Fibroblast of skin of left quadriceps (primary cell): ENCODE results near the gene COL18A1.

Source experiments
- DNase-seq, 2 experiments: peaks; one replicate each; pipeline ENCODE4 v3.0.0-alpha.2; 2013; ENCODE audit warnings: low read depth in 2 of 2

Gene COL18A1

DNA sequence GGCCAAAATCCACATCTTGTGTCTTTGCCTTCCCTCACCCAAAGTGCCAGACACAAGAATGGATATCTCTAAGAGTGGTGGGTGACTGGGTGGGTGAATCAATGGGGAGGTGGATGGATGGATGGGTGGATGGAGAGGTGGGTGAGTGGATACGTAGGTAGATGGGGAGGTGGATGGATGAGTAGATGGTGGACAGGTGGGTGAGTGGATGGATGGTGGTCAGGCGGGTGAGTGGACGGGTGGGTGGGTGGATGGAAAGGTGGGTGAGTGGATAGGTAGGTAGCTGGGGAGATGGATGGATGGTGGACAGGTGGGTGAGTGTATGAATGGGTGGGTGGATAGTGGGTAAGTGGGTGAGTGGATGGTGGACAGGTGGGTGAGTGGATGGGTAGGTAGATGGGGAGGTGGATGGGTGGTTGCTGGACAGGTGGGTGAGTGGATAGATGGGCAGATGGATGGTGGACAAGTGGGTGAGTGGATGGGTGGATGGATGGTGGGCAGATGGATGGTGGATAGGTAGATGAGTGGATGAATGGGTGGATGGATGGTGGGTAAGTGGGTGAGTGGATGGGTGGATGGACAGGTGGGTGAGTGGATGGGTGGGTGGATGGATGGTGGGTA lies 103.0 kb downstream of the COL18A1 start:
- DNase-seq: no peak

DNA sequence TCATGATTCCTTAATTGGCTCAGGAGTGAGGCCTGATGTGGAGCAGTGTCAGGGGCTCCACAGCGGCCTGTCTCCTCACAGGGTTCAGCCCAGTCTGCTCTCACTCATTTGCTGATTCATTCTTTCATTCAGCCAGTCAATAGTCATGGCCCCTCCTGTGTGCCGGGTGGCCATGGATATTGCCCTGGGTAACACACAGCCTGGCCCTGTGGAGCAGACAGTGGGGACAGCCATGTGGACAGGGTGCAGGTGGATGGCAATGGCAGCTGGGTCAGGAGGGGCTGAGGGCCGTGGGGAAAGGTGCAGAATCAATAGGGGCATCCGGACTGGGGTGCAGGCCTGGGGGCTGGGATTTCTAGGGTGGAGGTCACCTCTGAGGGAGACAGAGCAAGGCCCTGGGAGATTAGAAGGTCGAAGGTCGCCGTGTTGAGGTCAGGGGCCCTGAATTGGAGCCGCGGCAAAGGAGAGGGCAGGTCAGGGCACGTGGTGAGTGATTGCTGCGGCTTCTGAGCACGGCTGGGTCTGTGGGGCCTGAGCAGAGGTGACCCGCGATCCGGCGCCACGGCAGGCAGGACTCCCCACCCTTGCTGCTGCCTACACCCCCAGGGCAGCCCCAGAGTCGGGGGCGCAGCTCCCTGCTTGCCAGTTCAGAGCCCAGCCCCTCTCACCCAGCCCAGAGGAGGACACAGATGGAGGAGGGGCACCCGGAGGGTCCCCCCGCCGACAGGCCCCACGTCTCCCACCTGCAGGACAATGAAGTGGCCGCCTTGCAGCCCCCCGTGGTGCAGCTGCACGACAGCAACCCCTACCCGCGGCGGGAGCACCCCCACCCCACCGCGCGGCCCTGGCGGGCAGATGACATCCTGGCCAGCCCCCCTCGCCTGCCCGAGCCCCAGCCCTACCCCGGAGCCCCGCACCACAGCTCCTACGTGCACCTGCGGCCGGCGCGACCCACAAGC lies 103.9 kb downstream of the COL18A1 start:
- no peak for DNase-seq

DNA sequence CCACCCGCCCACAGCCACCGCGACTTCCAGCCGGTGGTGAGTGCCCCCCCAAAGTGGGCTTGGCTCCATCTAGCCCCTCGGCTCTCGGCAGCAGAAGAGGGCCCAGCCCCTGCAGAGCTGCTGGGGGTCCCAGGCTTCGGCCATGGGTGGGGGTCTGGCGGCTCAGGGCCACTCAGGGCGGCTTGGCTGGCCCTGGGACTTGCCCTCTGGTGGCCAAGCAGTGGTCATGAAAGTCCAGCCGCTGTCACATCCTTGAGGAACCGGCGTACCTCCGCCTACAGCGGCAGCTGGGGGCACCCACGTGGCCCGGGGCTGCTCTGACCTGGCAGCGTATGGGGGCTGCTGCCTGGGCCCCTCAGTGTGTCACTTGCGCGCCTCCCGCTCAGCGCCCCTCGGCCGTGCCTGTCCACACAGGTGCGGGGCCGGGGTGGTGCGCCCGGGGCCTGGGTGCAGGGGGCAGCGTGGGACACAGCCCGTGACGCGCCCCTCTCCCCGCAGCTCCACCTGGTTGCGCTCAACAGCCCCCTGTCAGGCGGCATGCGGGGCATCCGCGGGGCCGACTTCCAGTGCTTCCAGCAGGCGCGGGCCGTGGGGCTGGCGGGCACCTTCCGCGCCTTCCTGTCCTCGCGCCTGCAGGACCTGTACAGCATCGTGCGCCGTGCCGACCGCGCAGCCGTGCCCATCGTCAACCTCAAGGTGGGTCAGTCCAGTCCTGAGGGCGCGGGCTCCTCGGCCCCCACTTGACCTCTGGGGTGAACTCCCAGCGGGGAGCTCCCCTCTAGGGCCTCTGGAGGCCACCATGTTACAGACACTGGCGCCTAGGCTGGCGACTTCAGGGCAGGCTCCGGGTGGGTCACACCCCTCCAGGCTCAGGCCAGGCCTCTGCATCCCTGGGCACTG lies 104.9 kb downstream of the COL18A1 start:
- DNase-seq: no peak

DNA sequence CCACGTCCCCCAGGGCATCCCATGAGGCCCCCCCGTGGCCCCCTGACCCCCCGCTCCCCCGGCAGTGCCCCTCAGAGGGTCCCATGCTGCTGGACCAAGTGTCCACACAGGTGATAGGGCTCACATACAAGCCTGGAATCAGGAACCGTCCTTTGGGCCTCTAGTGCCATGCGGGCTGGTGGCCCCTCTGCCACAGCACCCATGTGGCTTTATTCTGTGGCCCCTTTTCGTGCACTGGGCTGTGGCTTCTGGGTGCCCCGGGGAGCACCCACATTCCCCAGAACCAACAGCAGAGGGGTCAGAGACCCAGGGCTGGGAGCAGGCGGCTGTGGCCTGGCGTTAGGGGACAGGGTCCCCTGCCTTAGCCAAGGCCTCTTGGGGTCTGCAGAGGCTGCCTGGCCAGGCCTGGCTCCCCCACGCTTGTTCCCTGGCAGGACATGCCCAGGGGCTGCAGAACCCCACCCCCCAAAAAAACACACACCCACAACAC lies 105.5 kb downstream of the COL18A1 start:
- no peak for DNase-seq

DNA sequence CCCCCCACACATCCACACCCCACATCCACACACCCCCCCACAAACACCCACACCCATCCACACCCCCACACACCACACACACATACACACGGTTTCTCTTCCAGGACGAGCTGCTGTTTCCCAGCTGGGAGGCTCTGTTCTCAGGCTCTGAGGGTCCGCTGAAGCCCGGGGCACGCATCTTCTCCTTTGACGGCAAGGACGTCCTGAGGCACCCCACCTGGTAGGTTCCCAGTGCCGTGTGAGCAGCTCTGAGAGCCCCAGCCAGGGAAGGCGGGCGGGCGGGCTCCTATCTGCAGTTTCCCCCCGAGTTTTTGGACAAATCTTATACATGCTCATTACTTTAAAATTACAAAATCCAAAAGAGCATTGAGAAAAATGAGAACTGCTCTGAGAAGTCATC lies 106.0 kb downstream of the COL18A1 start:
- DNase-seq: no peak

DNA sequence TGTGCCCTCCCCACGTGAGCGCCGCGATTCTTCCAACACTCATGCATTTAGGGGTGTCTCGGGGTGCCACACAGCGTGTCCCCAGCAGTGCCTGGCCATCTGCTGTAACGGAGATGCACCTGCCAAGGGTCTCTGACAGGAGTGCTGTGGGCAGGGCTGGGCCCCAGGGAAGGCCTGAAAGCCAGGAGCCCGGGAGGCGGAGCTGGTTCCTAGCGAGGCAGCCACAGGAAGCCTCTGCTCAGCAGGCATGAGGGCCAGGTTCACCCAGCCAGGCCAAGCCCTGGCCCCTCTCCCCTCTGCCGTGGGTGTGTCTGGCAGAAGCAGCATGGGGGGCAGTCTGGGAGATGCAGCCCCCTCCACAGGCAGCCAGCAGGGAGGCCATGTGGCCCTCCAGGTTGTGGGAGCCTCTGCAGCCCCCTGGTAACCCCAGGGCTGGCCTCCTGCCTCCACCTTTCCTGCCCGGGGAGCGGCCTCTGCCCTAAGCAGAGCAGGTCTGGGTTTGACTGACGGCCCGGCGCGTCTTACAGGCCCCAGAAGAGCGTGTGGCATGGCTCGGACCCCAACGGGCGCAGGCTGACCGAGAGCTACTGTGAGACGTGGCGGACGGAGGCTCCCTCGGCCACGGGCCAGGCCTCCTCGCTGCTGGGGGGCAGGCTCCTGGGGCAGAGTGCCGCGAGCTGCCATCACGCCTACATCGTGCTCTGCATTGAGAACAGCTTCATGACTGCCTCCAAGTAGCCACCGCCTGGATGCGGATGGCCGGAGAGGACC lies 106.9 kb downstream of the COL18A1 start:
- no peak for DNase-seq

DNA sequence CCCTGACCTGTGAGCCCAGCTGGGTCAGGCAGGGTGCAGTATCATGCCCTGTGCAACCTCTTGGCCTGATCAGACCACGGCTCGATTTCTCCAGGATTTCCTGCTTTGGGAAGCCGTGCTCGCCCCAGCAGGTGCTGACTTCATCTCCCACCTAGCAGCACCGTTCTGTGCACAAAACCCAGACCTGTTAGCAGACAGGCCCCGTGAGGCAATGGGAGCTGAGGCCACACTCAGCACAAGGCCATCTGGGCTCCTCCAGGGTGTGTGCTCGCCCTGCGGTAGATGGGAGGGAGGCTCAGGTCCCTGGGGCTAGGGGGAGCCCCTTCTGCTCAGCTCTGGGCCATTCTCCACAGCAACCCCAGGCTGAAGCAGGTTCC lies 107.6 kb downstream of the COL18A1 start:
- DNase-seq: no peak

DNA sequence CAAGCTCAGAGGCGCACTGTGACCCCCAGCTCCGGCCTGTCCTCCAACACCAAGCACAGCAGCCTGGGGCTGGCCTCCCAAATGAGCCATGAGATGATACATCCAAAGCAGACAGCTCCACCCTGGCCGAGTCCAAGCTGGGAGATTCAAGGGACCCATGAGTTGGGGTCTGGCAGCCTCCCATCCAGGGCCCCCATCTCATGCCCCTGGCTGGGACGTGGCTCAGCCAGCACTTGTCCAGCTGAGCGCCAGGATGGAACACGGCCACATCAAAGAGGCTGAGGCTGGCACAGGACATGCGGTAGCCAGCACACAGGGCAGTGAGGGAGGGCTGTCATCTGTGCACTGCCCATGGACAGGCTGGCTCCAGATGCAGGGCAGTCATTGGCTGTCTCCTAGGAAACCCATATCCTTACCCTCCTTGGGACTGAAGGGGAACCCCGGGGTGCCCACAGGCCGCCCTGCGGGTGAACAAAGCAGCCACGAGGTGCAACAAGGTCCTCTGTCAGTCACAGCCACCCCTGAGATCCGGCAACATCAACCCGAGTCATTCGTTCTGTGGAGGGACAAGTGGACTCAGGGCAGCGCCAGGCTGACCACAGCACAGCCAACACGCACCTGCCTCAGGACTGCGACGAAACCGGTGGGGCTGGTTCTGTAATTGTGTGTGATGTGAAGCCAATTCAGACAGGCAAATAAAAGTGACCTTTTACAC lies 108.2 kb downstream of the COL18A1 start:
- no peak for DNase-seq

DNA sequence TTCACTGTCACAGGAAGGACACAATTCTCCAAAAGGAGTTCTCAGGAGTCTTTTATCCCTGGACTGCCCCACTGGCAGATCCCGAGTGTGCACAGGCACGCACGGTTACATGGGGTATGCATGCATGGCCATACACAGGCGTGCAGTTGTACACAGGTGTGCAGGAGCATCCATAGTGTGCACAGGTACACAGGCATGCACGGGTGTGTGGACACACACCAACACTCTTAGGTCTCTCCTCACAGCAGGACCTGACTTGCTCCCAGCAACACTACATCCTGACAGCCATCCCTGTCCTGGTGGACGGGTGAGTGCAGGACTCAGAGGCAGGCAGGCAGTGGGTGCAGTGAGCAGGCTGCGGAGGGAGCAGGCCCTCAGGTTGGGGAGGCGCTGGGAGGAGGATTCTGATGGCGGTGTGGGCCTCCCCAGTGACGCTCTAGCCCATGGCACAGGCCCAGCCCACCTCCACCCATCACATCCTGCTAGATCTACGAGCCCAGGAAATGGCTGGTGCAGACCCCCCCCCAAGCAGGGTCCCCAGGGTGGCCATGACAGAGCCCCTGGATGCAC lies 108.9 kb downstream of the COL18A1 start:
- no peak for DNase-seq

DNA sequence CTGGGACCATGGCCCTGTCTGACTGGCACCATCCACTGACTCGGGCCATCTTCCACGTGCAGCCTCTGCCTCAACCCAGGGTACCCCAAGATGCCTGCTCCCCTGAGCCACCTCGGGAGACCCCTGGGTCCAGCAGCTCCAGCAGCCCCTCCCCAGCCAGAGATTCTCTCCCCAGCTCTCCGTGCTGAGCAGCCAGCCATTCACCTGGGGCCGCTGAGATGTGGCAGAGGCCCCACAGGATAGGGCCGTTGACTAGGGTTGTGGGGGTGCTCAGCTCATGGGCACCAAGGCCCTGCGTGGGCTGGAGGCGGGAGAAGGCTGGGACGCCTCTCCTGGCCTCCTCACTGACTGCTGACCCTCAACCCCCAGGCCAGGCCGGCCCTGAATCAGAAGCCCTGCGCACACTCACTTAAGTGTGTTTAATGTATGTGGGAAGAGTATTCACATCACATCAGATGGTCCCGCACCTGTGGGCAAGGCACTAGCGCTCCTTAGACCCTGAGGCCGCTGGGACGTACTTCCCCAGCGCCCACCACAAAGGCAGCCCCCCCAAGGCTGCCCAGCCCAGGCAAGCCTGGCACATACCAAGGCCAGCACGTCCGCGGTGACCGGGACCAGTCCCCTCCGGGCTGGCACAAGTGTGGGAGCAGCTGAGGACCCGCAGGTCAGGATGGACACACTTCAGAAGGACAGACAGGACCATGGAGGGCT lies 109.5 kb downstream of the COL18A1 start:
- DNase-seq: no peak

DNA sequence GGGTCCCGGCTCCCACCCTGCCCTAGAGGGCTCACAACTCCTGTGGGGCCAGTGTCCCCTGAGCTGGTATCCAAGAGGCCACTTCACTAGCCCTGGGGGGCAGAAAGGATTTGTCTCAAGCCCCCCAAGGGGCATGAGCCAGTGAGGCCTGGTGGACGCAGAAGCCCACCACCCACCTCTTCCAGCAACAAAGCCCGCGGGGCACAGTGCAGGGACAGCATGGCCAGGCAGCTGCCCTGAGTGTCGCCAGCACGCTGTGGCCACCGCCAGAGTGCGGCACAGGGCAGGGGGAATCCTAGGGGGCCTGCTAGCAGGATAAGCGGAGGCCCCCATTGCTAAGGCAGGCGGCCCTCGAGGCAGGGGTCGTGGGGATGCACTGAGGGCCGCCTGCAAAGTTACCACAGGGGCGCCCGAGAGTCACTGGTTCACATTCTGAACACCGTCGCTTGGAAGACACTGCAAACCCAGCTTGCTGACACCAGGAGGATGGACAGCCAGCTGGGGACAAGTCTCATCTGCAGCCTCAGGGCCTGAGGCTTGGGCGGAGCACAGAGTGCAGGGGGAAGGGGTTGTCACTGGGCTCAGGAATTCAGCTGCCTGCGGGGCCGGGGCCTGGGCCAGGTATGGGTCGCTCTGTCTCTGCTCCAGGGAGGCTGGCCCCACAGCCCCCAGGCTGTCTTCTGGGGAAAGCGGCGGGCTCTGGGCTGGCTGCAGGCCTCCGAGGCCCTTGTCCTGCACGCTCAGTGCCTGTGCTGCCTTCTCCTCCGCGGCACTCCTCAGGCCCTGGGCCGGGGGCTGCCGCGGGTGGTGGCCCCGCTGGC lies 110.5 kb downstream of the COL18A1 start:
- no peak for DNase-seq

DNA sequence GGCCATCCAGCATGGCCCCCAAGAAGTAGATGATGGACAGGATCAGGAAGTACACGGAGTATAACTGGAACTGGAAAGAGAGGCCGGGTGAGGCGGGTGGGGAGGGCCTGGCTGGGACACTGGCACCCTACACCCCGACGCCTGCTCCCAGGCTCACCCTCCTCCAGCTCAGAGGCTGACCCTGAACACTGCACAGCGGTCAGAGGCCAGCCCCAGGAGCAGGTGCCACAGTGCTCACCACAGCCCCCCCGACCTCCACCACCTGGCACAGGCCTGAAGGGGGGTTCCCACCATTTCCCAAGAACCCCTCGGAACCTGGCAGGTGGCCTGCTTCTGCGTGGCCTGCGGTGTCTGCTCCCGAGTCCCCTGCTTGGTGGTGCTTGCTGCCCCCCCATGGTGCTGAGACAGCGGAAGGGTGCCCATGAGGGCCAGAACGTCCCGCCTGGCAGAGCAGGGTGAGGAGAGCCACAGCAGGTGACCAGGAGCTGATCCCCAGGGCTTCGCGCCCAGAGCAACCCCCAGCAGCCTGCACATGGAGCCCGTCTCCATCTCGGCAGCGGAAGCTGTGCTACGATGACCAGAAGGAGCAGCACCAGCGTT lies 111.2 kb downstream of the COL18A1 start:
- no peak for DNase-seq

DNA sequence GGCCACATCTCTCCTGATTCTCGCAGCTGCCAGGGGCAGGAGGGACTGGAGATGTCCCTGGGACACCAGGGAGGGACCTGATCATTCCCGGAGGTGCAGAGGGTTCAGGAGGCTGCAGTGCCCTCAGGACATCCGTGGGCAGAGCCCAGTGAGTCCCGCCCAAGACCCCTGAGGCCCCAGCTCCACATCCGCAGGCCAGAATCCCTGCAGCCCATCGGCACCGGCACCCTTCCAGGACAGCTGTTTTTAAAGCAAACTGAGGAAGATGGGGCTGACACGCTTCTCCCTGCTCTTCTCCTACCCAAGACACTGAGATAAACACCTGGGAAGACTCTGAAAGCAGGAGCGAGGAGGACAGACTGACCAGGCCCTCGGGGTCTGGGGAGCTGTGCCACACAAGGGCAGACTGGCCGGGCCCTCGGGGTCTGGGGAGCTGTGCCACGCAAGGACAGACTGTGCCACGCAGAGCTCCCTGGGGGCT lies 111.7 kb downstream of the COL18A1 start:
- DNase-seq: no peak

DNA sequence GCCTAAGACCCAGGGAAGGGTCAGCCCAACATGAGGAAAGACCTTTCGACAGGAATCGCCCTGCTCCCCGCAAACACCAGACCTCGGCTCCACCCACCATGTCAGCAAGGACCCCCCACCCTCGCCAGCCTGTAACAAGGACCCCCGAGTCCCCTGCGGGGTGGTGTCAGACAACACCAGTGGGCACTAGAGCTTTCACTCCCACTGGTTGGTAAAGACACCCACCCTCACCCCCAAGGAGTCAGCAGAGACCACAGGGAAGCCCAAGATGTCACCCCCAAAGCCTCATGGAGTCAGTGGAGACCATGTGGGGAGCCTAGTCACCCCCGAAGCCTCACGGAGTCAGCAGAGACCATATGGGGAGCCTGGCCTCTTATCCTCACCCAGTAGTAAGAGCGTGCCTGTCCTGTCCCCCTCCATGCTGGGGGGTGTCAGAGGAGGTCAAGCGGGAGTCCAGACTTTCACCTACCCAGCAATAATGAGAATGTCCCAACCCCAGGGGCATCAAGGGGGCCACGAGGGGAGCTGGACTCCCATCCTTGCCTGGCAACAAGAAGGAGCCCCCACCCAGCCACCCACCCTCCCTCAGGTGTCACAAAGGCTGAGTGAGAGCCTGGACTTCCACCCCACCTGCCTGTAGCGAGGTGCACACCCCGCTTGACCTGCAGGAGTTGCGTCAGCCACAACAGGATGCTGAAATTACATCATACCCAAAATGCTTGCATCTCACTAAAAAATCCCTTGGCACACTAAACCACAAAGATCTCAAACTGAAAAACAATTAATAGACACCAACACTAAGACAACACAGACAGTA lies 112.5 kb downstream of the COL18A1 start:
- DNase-seq: no peak

DNA sequence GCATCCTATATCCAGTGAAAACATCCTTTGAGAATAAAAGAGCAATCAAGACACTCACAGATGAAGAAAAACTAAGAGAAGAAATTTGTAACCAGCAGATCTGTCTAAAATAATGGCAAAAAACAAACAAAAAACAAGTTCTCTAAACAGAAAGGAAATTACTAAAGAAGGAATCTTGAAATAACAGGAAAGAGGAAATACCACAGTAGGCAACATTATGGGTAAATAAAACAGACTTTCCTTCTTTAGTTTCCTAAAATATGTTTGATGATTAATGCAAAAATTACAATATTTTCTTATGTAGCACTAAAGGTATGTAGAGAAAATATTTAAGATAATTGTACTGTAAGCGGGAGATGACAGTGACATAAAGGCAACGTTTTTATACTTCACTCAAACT lies 113.8 kb downstream of the COL18A1 start:
- DNase-seq: no peak

DNA sequence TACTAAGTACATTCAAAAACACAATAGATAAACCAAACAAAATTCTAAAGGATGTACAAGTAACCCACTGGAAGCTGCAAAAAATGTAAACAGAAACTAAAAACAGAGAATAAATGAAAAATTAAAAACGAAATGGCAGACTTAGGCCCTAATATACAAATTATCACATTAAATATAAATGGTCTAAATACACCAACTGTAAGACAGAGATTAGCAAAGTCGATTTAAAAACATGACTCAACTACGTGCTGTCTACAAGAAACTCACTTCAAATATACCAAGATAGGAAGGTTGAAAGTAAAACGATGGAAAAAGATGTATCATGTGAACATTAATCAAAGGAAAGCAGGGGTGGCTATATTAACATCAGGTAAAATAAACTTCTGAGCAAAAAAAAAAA lies 114.2 kb downstream of the COL18A1 start:
- no peak for DNase-seq

DNA sequence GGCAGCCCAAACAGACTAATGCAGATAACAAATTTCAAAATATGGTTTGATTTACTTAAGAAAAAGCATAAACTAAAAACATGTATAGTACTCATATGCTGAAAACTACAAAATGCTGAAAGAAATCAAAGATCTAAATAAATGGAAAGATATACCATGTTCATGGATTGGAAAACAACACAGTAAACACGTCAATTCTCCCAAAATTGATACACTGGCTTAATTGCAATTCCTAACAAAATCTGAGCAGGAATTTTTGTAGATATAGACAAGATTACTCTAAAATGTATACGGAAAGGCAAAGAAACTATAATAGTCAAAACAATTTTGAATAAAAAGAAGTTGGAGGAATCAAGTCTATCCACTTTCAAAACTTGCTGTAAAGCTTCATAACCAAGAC lies 116.3 kb downstream of the COL18A1 start:
- no peak for DNase-seq
